22Rv1 (cell line): ENCODE measurements around the gene KRTAP12-2.

Experiments
- ZFX ChIP-seq: fragments of 450-650 bp; IDR thresholded peaks from 2 replicates; pipeline ENCODE4 v1.6.1; 2017; ENCODE audit warnings: antibody characterized with exemption, borderline replicate concordance
- TF ChIP-seq, protein P1 (sequence below): fragments of 450-650 bp; IDR thresholded peaks from 2 replicates; pipeline ENCODE4 v1.5.1; 2017; ENCODE audit warnings: mild to moderate bottlenecking

DNA sequence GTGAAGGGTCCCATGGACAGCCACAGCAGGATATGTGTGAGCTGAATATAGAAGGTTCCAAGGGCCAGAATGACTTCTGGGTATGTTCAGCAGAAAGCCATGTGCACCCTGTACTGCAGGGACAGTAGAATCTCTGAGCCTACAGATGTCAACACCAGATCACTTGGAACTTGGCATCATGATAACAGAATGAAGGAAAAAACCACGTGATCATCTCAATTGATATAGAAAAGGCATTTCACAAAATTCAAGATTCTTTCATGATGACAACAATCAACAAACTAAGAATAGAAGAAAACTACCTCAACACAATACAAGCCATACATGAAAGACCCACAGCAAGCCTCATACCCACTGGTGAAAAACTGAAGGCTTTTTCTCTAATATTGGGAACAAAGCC lies 885 bp upstream of the KRTAP12-2 start:
- TF ChIP-seq, protein P1, sequence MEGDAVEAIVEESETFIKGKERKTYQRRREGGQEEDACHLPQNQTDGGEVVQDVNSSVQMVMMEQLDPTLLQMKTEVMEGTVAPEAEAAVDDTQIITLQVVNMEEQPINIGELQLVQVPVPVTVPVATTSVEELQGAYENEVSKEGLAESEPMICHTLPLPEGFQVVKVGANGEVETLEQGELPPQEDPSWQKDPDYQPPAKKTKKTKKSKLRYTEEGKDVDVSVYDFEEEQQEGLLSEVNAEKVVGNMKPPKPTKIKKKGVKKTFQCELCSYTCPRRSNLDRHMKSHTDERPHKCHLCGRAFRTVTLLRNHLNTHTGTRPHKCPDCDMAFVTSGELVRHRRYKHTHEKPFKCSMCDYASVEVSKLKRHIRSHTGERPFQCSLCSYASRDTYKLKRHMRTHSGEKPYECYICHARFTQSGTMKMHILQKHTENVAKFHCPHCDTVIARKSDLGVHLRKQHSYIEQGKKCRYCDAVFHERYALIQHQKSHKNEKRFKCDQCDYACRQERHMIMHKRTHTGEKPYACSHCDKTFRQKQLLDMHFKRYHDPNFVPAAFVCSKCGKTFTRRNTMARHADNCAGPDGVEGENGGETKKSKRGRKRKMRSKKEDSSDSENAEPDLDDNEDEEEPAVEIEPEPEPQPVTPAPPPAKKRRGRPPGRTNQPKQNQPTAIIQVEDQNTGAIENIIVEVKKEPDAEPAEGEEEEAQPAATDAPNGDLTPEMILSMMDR: no peak
- no peak for TF ChIP-seq ZFX
